ENCODE measurements around the gene FOXK1. TPM values are rescaled to one million over a fixed set of nuclear protein-coding genes. Genes with fewer than 3 reads are reported as not detected.
"Not testable (repeated sequence)": the region's sequence is repeated elsewhere in the genome, so short reads cannot be mapped to it uniquely, and the experiment has no call there.

Gene FOXK1
- total RNA-seq: 24.9 and 33.3 TPM in 2 replicates

GRCh38 chr7:4681886-4682620 is at the start of gene FOXK1:
TSS of gene FOXK1 (plus strand) at chr7:4682295. CDS start at chr7:4682309, 14 bp downstream.
- DNase-seq (ENCODE audit: low read depth, low spot score): no peak

- DNase-seq (ENCODE audit: low read depth, low spot score): no peak
Observed at GRCh38 chr7:4633012-4633411, 49.1 kb upstream of the FOXK1 start.

- DNase-seq (ENCODE audit: low read depth, low spot score): no peak
Observed at GRCh38 chr7:4634166-4634565, 47.9 kb upstream of the FOXK1 start.

- DNase-seq (ENCODE audit: low read depth, low spot score): no peak
Observed at GRCh38 chr7:4638781-4639575, 43.1 kb upstream of the FOXK1 start.

GRCh38 chr7:4641091-4641666 is 40.9 kb upstream of the FOXK1 start:
- no peak for DNase-seq (ENCODE audit: low read depth, low spot score)

- peak; percentile 63 for DNase-seq (ENCODE audit: low read depth, low spot score)
Observed at GRCh38 chr7:4641667-4642467, 40.2 kb upstream of the FOXK1 start.

GRCh38 chr7:4642468-4643203 is 39.5 kb upstream of the FOXK1 start:
- DNase-seq (ENCODE audit: low read depth, low spot score): no peak

GRCh38 chr7:4643204-4643471 is 39.0 kb upstream of the FOXK1 start:
- not testable (repeated sequence) for DNase-seq (ENCODE audit: low read depth, low spot score)

GRCh38 chr7:4645246-4645645 is 36.8 kb upstream of the FOXK1 start:
- no peak for DNase-seq (ENCODE audit: low read depth, low spot score)

- no peak for DNase-seq (ENCODE audit: low read depth, low spot score)
Observed at GRCh38 chr7:4648111-4648510, 34.0 kb upstream of the FOXK1 start.

- no peak for DNase-seq (ENCODE audit: low read depth, low spot score)
Observed at GRCh38 chr7:4650433-4651047, 31.6 kb upstream of the FOXK1 start.

- DNase-seq (ENCODE audit: low read depth, low spot score): no peak
Observed at GRCh38 chr7:4653771-4654170, 28.3 kb upstream of the FOXK1 start.

GRCh38 chr7:4655311-4655710 is 26.8 kb upstream of the FOXK1 start:
- no peak for DNase-seq (ENCODE audit: low read depth, low spot score)

GRCh38 chr7:4655896-4656295 is 26.2 kb upstream of the FOXK1 start:
- DNase-seq (ENCODE audit: low read depth, low spot score): no peak

GRCh38 chr7:4657640-4658417 is 24.3 kb upstream of the FOXK1 start:
- no peak for DNase-seq (ENCODE audit: low read depth, low spot score)

- DNase-seq (ENCODE audit: low read depth, low spot score): no peak
Observed at GRCh38 chr7:4659551-4660286, 22.4 kb upstream of the FOXK1 start.

- no peak for DNase-seq (ENCODE audit: low read depth, low spot score)
Observed at GRCh38 chr7:4661871-4662270, 20.2 kb upstream of the FOXK1 start.

GRCh38 chr7:4663239-4664018 is 18.7 kb upstream of the FOXK1 start:
- DNase-seq (ENCODE audit: low read depth, low spot score): no peak

All from pulmonary artery endothelial cell (primary cell).